GM19035 (cell line): ENCODE data around the gene SEL1L3.
A peak's percentile ranks its signal among the peaks of the same experiment; 100 is the strongest.
"Not testable (repeated sequence)": the region's sequence is repeated elsewhere in the genome, so short reads cannot be mapped to it uniquely, and the experiment has no call there.

Experiments used
- ATAC-seq: cut with Tn5 transposase; IDR thresholded peaks from one replicate; pipeline ENCODE4 v1.9.1; 2021; ENCODE audit not compliant: unreplicated experiment

SEL1L3 gene

DNA sequence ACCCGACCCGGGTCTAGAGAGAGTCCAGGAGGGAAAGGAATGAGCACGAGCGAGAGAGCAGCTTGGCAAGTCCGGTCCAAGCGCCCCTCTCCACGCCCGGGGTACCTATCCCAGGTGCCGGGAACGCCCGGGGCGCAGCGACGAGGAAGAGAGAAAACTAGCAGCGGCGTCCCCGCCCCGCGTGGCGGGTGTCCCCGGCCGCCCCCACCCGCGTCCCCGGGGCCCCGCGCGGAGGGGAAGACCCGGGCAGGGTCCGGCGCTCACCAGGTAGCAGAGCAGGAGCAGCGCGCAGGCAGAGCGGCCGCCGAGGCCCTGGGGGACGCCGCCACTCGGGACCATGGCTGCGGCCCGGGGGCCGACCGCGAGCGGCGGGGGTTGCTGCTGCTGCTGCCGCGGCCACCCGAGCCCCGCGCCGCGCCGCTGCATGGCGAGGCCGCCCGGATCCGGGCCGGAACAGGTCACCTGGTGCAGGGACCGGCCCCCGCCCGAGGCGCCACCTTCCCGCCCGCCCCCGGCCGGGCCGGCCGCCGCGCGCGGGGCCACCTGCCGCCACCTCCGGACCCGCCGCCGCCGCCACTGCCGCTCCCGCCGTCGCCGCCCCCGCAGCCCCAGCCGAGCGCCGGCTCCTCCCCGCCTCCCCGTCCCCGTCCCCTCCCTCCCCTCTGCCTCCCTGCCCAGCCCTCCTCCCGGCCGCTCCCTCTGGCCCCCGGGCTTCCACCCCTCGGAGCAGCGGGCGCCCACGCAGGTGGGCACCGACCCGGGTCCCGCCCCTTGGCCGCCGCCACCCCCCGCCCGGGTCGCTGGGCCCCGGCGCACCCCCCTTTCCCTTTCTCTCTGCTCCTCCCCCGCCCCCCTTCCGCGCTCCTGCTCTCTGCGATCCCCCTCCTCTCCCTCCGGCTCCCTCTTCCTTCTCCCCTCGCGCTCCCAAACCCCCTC is at the start of gene SEL1L3:
SEL1L3 (minus strand) TSS at position 578 of the 936 bp plus-strand sequence; CDS start at position 426, 152 bp downstream.
- peak; percentile 45 for ATAC-seq

DNA sequence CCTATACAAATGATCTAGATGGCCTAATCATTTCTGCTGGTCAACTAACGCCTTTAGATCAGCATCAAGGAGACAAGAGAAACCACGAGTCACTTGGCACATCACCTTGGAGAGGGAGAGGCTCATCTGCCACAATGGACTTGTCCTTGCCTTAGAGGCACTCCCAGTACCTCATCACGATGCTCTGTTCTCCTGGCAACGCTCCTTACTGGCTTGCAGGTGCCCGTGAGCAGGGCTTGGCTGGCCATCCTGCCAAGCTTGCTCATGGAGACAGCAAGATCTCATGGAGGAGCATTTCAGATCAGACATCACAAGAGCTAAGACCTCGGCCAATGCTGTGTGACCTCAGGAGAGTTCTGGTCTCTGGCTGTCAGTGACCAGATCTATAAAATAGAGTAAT is 48.6 kb upstream of the SEL1L3 start:
- no peak for ATAC-seq

DNA sequence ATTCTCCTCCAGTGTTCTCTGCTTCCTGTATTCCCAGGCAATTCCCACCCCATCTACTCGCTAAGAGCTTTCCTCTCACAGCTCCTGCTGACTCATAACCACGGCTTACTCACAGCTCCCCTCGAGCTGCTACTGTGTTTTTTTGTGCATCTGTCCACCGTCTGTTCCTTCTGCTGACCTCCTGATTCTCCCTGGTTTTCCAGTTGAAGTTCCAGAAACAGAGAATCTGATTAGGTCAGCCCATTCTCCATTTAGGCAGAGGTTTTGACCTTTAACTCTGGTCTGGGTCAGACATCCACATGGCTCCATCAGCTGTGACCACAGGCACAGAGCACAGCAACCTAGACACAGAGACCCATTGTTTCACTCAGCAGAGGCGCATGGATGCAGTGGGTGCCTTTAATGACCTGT is 45.7 kb upstream of the SEL1L3 start:
- ATAC-seq = no peak

- not testable (repeated sequence) for ATAC-seq
These were observed 43.3 kb upstream of the SEL1L3 start for GRCh38 chr4:25906113-25906512.

DNA sequence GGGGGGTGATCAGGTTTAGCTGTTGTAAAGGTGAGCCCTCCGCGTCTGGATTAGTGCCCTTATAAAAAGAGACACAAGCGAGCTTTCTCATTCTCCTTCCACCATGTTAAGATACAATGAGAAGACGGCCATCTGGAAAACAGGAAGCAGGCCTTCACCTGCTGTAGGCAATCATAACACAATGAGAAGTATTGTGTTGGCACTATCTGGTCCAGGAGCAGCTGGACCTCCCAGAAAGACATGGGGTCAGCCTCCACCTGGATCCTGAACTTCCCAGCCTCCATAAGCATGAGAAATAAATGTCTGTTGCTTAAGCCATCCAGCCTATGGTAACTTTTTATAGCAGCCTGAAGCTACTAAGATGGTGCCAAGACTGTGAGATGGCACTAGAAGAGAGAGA is 42.6 kb upstream of the SEL1L3 start:
- no peak for ATAC-seq

GRCh38 chr4:25904748-25905082 is 41.9 kb upstream of the SEL1L3 start:
- ATAC-seq = no peak

DNA sequence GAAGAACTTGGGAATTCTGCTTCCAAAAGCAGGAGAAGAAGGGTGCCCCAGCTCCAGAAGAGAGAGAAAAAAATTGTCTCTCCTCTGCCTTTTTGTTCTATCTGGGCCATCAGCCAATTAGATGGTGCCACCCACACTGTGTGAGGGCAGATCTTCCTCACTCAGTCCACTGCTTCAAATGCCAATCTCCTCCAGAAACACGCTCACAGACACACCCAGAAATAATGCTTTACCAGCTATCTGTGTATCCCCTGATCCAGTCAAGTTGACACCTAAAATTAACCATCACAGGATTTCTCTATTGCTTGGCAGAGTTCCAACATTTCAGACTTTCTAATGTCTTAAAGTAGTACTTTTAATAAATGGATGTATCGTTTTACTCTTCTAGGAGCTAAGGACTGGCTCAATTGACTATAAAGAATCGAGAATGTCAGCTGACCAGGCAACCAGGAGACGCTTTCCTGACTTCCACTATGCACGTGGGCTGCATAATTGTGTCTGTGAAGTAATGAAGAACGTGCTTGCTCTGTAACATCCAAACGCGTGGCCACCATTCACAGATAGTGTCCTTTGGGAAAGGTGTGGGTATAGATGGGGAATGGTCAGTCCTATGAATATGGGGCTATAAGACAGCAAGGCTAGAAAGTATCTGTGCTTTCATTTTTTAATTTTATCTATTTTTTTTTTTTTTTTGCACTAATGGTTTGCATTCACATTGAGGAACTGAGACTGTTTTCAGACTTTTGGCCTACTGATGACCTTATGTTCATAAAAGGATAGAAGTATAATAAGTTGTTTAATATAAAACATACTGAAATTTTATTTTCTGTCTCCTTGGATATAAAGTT is 41.3 kb upstream of the SEL1L3 start:
- ATAC-seq = no peak

DNA sequence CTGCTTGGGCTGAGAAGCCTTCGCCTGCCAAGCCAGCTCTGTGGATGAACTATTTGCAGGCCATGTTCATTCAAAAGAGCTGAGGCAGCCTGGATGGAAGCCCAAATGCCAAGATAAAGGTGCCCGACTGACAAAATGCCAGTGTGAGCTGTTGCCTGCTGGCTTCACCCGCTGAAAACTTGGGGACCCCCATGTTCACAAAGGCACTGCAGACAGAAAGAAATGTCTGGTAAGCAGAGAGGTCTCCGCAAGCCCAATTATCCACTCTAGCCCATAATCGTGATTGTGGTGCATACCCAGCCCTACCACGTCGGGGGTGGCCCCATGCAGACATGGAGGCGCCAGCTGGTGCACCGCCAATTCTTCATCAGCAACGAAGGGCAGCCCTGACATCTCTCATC is 38.2 kb upstream of the SEL1L3 start:
- no peak for ATAC-seq

DNA sequence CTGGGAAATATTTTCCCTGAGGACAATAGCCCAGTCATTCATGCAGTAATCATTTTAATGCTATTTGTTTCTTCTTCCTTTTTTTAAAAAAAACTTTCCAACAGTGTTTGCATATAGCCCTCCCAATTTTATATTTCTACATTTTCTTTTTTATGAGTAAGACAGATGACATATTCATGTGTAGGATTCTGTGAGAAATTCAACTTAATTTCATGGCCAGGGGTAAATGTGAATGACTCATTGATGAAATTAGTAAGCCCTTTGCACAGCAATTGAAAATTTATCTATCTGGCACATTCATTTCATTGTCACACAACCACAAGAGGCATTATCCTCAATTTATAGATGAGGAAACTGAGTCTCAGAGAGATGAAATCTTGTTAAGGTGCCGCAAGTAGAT is 37.5 kb upstream of the SEL1L3 start:
- ATAC-seq = no peak

- ATAC-seq = no peak
These were observed 34.2 kb upstream of the SEL1L3 start for GRCh38 chr4:25896776-25897539.

GRCh38 chr4:25892796-25893195 is 30.0 kb upstream of the SEL1L3 start:
- no peak for ATAC-seq

DNA sequence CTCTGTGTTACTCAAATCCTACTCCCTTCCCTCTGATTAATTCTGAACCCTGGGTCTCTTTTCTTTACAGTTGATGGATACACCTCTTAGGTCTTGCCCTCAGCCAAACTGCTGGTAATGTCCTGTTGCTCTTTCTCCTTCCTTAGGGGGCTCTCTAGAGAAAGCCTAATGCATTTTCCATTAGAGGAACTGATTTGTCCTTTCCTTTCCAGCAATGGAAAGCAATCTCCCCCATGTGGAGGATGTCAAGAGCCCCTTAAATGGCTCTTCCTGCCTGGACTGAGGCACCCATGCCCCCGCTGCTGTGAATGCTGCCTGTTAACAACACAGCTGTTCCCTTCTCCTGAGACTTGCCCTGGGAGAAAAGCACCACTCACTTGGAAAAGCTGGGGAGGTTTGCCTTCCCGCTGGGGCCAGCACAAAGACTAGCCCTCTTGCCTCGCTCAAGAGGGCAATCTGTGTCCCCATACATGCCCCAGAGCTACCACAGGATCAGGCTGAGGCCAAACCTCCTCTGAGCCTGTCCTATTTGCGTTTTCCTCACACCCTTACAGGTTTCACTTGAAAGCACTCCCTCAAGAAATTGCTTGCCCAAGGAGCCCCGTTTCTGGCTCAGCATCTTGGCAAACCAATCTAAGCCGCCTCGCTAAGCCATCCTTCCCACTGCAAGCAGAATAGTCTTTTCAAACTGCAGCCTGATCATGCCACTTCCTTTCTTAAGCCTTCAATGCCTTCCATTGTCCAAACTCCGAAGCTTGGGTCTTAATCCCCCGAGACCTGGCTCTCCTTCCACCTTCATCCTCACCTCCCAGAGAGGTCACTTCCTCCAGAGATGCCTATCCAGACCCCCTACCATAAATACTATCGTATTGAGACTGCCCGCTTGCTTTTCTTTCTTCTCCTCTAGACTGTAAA is 28.0 kb upstream of the SEL1L3 start:
- no peak for ATAC-seq

DNA sequence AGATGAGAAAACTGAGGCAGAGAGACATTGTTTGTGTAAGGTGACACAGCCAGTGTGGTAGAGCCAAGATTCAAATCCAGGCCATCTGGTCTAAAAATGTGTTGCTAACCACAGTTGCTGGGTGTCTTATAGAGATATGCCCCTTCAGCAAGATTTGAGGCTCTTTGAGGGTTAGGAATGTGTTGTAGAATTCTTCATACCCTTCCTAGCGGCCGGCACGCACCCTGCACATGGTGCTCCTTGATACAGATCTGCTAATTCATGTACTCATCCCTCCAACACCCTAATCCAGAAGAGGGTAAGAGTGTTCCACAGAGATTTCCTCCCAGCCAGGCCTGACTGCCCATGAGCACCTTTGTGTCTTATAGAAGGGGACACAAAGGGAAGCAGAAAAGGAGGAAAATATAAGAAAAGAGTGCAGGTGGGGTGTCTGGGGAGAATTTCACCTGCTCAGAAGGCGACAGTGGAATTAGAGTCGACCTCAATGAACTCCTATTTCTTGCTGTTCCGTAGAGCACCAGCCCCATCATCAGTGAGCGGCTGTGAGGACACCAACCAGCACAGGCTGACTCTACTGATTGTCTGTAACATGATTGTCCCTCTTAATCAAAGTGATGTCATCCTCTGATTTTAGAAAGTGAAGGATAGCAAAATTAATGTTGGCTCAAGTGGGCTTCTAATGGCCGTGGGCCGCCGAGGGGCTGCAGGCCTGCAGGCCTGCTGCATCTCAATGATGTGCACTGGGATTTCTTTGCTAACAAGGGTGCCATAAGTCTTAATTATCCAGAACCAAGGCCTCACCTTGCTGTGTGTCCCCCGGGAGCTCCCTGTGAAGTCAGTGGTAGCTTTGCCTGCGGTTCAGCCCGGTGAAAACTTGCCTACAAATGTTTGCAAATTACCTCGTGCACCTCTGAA is 27.1 kb upstream of the SEL1L3 start:
- no peak for ATAC-seq

DNA sequence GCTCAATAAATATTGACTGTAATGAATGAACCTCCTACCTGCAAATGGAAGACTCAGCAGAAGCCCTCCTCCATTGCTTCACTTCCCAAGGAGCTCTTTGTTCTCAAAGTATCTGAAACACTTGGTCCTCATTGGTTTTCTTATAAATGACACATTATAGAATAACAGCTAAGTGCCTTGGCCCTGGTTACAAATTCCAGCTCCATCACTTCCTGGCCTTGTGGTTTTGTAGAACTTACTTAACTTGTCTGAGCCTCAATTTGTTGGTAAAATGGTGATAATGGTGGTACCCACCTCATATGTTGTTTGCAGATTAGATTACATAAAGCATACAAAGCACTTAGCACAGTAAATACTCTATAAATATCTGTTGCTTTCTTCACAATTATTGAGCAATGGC is 26.0 kb upstream of the SEL1L3 start:
- no peak for ATAC-seq

GRCh38 chr4:25884031-25884782 is 21.4 kb upstream of the SEL1L3 start:
- ATAC-seq = peak; percentile 48

DNA sequence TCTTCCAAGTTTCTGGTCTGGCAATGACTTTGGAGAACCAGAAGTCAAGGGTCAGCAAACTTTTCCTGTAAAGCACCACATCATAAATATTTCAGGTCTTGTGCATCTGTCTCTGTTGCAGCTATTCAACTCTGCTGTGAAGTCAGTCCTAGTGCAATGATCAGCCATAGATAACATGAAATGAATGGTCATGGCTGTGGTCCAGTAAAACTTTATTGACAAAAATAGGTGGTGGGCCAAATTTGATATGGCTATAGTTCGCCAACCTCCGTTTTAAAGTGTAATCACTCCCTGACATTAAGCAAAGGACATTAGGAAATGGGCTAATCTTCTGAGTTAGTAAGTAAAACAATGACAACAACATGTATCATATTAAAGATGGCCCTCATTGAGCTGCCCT is 20.8 kb upstream of the SEL1L3 start:
- ATAC-seq = no peak

DNA sequence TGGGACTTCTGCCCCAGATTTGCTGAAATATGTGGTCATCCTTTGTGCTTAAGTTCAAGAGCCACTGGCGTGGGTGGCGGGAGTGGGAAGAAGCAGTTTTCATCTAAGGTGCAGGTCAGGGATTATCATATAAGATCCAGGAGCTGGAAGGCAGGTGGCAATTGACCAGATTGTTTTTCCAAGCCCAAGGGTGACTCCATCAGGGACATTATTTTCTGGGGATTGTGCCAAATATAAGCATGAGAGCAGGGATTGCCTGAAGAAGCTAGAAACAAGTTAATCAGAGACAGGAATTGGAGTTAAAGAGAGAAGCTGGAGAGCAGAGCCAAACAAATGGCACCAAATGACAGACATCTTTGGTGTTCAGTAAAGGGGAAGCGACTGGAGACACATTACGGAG is 19.4 kb upstream of the SEL1L3 start:
- ATAC-seq = no peak

- no peak for ATAC-seq
These were observed 18.4 kb upstream of the SEL1L3 start for GRCh38 chr4:25881193-25881592.
